HG03095 (cell line): ENCODE results near the gene CFAP251.
"Not testable (repeated sequence)": the region's sequence is repeated elsewhere in the genome, so short reads cannot be mapped to it uniquely, and the experiment has no call there.

Source experiments
- ATAC-seq: cut with Tn5 transposase; IDR thresholded peaks from one replicate; pipeline ENCODE4 v1.9.1; 2021; ENCODE audit warnings: moderate library complexity; ENCODE audit not compliant: unreplicated experiment

CFAP251 gene

GRCh38 chr12:122023339-122024131 lies 105.1 kb downstream of the CFAP251 start:
- no peak for ATAC-seq

GRCh38 chr12:122024132-122024785 lies 105.9 kb downstream of the CFAP251 start:
- ATAC-seq: no peak

- no peak for ATAC-seq
Observed at GRCh38 chr12:122026706-122027333, 108.4 kb downstream of the CFAP251 start.

GRCh38 chr12:122028165-122028904 lies 109.9 kb downstream of the CFAP251 start:
- ATAC-seq: no peak

GRCh38 chr12:122028905-122029560 lies 110.6 kb downstream of the CFAP251 start:
- ATAC-seq: no peak

- ATAC-seq: no peak
Observed at GRCh38 chr12:122029620-122030423, 111.4 kb downstream of the CFAP251 start.

GRCh38 chr12:122030424-122031035 lies 112.1 kb downstream of the CFAP251 start:
- ATAC-seq: no peak

- no peak for ATAC-seq
Observed at GRCh38 chr12:122031342-122032216, 113.2 kb downstream of the CFAP251 start.

GRCh38 chr12:122032580-122032979 lies 114.2 kb downstream of the CFAP251 start:
- ATAC-seq: no peak

GRCh38 chr12:122035292-122035691 lies 116.9 kb downstream of the CFAP251 start:
- no peak for ATAC-seq

GRCh38 chr12:122036153-122036552 lies 117.8 kb downstream of the CFAP251 start:
- ATAC-seq: no peak

- no peak for ATAC-seq
Observed at GRCh38 chr12:122040579-122041386, 122.4 kb downstream of the CFAP251 start.

GRCh38 chr12:122041458-122041857 lies 123.1 kb downstream of the CFAP251 start:
- ATAC-seq: not testable (repeated sequence)

- no peak for ATAC-seq
Observed at GRCh38 chr12:122042910-122043309, 124.5 kb downstream of the CFAP251 start.

- ATAC-seq: no peak
Observed at GRCh38 chr12:122043476-122043875, 125.1 kb downstream of the CFAP251 start.

GRCh38 chr12:122045262-122045661 lies 126.9 kb downstream of the CFAP251 start:
- ATAC-seq: no peak

GRCh38 chr12:122046145-122046544 lies 127.8 kb downstream of the CFAP251 start:
- no peak for ATAC-seq

- no peak for ATAC-seq
Observed at GRCh38 chr12:122048151-122048550, 129.8 kb downstream of the CFAP251 start.
